HG02642 (cell line): ENCODE results near the gene PPP1R16B.
"Not testable (repeated sequence)": the region's sequence is repeated elsewhere in the genome, so short reads cannot be mapped to it uniquely, and the experiment has no call there.

ENCODE experiments used
- ATAC-seq: cut with Tn5 transposase; IDR thresholded peaks from one replicate; pipeline ENCODE4 v1.9.1; 2021; ENCODE audit warnings: mild to moderate bottlenecking; ENCODE audit not compliant: unreplicated experiment, poor library complexity

PPP1R16B gene

DNA sequence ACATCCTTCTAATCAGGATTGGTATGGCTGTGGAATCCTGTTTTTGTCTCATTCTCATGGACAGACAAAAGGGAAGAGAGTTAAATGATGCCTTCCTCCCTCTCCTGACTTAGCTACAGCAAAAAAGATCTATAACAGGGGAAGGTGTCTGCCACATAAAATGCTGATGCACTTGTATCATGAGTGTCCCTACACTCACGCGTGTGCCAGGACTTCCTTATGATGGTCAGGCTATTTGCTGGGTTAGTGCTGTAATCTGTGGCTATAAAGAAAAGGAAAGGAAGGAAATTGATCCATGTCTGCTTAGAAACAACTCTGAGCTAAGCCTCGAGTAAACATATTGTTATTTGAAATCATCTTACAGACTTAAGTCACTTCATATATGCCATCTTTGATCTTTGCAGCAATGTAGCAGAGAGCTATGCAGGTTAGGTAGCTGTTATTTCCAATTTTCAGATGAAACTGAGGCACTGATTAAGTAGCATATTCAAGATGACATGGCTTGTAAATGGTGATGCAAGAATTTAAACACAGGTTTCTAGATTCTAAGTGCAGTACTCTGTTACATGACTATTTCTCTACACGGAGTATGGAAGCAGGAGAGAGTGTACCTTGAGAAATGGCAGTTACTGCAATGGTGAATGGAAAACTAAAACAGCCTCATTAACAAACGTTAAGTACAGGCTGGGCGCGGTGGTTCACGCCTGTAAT is 148.3 kb downstream of the PPP1R16B start:
- no peak for ATAC-seq

- no peak for ATAC-seq
These were observed 151.9 kb downstream of the PPP1R16B start for GRCh38 chr20:38957235-38957876.

- no peak for ATAC-seq
These were observed 152.5 kb downstream of the PPP1R16B start for GRCh38 chr20:38957915-38958485.

- not testable (repeated sequence) for ATAC-seq
These were observed 154.7 kb downstream of the PPP1R16B start for GRCh38 chr20:38960187-38960687.

GRCh38 chr20:38961530-38962043 is 156.1 kb downstream of the PPP1R16B start:
- no peak for ATAC-seq

- peak; percentile 98 for ATAC-seq
These were observed 156.8 kb downstream of the PPP1R16B start, which contains the start of gene DHX35 for GRCh38 chr20:38962044-38962927. TSS of gene DHX35 (plus strand) at chr20:38962344. CDS start at chr20:38962368, 24 bp downstream.

DNA sequence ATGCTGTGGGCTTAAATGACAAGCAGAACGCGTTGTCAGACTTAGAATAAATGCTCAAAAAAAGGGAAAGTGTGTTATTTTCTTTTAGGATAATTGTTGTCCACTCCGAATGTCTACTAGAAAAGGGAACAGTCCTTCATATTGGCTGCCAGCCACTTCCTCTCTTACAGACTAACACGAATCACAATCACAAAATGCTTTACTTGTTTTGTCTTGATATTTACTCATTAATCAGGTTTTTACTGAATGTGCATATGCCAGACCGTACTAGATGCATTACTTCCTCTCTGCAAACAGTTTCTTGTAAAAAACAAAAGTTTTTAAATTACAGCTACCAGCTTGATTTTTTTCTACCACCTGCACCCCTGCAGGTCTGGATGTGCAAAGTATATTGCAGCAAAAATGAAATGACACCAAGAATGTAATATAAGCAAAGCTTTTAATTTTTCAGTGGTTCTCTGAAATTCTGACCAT is 157.5 kb downstream of the PPP1R16B start:
- ATAC-seq, result no peak

DNA sequence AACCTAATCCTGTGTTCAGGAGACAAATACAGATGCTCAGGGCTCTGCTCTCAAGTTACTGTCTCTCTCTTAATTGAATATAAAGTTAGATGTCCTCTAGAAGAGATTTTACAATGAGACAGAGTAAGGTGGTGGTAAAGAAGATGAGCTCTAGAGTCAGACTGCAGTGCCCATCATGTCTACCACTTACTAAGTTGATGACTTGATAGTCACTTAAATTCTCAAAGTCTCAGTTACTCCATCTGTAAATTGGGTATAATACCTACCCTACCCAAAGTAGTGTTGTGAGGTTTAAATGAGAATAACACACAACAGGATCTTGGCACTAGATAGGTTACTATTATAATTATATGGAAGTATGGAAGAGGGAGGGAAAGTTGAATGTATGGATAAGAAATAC is 158.2 kb downstream of the PPP1R16B start:
- no peak for ATAC-seq

DNA sequence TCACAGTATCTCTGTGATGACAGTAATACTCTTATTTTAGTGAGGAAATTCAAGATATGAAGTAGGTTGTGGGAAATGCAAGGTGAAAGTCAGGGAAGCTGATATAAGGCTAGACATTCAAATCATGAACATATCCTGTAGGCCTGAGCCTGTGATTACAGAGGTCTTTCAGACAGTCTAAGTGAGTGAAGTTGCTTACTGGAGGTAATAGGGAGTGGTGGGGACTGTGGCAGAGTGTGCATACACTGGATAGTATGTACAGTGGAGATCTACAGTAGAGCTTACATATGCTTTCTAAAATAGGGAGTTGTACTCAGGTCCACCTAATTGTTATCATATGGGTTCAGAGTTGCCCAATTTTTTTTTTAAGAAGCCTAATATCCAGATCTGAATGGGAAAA is 159.8 kb downstream of the PPP1R16B start:
- no peak for ATAC-seq

- no peak for ATAC-seq
These were observed 162.6 kb downstream of the PPP1R16B start for GRCh38 chr20:38968090-38968489.

DNA sequence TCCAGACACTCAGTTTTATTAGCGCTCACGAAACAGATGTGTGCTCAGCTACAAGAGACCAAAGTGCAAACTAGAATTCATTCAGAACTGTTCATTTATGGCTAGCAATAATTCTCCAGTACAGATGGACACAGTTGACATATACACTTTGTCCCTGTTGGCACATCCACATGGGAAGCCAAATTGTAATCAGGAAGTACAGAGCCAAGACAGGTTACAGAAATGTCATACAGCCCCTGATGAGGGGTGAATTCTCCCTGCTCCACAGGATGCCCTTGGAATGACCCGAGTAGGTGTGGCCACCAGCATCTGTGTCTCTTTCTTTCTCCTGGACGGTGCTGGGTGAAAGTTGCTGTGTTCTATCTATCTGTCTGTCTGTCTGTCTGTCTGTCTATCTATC is 164.2 kb downstream of the PPP1R16B start:
- no peak for ATAC-seq

GRCh38 chr20:38970302-38970701 is 164.8 kb downstream of the PPP1R16B start:
- no peak for ATAC-seq
